Colonic mucosa (tissue), 4 donors: ENCODE measurements around the gene RNF214. TPM values are rescaled to one million over a fixed set of nuclear protein-coding genes. Genes with fewer than 3 reads are reported as not detected.

Experiments
- DNase-seq: peaks from one replicate; pipeline ENCODE4 v3.0.0-alpha.2; 2020
- H3K27ac ChIP-seq: fragments of 200-600 bp; one replicate; pipeline ENCODE4 v1.8.0; 2021
- H3K27me3 ChIP-seq: fragments of 200-600 bp; one replicate; pipeline ENCODE4 v1.8.0; 2021
- H3K36me3 ChIP-seq: fragments of 200-600 bp; one replicate; pipeline ENCODE4 v1.8.0; 2021
- H3K4me1 ChIP-seq: fragments of 200-600 bp; one replicate; pipeline ENCODE4 v1.8.0; 2021; ENCODE audit warnings: mild to moderate bottlenecking
- H3K4me3 ChIP-seq: fragments of 200-600 bp; one replicate; pipeline ENCODE4 v1.8.0; 2021
- H3K9ac ChIP-seq, 2 donors: one replicate each; pipeline ENCODE4 v1.7.0; 2013; ENCODE audit warnings: control low read depth in 2 of 2, low read depth in 2 of 2, low read length in 2 of 2
- H3K9me3 ChIP-seq: fragments of 200-600 bp; one replicate; pipeline ENCODE4 v1.8.0; 2021
- CTCF ChIP-seq: fragments of 200-600 bp; IDR thresholded peaks from one replicate; pipeline ENCODE4 v1.8.0; 2022; ENCODE audit warnings: antibody characterized with exemption, mild to moderate bottlenecking
- intact Hi-C: fragments of 100-400 bp; cut with DNase I; formaldehyde crosslinking; loops from one replicate; pipeline ENCODE4 v1.14.1; 2022
- total RNA-seq, 2 donors: library from RNA; stranded (reverse); fragmentation: NEBNext Ultra II Directional in 1 of 2; extraction: Animal tissue kit (Norgen Biotek cat#: 25700) in 1 of 2; gene quantifications; one replicate each; pipeline ENCODE4 v1.2.1, GENCODE V29; 2021
- donor health status: healthy.
- donor health status: DM: no; HTN: no; CAD: no.
- donor health status: DM: no; HTN: no; CAD: no.

The RNF214 gene
- total RNA-seq, 2 donors from 2014 or later: 20.0 to 20.3 TPM

- Histone ChIP-seq H3K36me3 (no peaks in the 10 kb centered on the region), H3K9ac (no peak within 1 kb of the TSS), H3K27me3 (no peaks in the 10 kb centered on the region), H3K27ac (no peak within 1 kb of the TSS), H3K9me3 (no peaks in the 10 kb centered on the region), H3K4me3 (no peak within 1 kb of the TSS), H3K4me1 (no peaks in the 10 kb centered on the region)
- intact Hi-C loops: no loop called here
- no peak for TF ChIP-seq CTCF
- DNase-seq: no peak
Measured at GRCh38 chr11:117290809-117291396, 58.4 kb downstream of the RNF214 start, which contains the start of gene BACE1-AS. Gene BACE1-AS (plus strand): TSS chr11:117291346.

DNA sequence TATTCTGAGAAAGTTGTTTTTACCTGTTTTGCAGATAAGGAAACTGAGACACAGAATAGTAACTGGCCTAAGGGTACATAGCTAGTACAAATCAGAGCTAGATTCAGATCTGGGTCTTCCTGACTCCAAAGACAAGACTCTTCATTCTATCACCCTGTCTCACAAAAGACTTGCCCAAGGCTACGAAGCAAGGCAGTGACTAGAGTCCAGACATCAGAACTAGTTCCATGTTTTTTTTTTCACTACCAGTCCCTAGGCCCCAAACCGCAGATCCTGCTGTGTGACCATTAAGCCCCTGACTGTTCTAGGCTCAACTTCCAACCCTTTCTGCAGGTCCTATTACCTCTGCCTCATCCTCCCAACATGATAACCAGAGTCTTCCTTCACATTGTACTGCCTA, 60.1 kb downstream of the RNF214 start:
- Histone ChIP-seq H3K36me3 (no peaks in the 10 kb centered on the region), H3K4me3 (no peak overlapping the region)
- DNase-seq: no peak

DNA sequence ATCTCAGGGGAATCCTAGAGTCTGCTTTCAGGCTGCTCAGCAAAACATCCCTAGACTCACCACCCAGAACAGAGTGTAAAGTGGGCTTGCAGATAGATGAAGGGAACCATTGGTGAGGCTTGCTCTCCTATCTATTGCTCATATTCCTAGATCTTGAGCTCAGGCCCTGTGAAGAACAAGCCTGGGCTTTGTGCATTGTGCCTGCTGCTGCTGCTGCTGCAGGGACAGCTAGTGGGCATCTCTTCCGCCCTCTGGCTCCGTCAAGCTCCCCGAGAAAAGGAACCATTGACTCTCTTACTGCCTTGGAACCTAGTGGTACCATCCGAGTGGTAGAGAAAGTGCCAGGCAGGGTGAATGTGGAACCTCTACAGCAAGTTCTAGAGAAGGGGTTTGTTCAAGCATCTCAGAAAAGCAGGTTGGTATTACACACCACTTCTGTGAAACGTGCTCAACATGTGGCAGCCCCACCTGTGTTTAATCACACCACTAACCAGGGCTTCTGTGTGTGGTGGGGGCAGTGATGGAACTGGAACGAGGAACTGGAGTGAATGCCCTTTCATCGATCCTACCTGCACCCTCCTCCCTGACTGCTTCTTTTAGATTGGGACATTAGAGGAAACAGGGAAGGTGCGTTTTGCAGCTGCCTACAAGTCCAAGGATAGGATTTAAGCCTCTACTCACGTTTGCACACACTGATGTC, 63.1 kb downstream of the RNF214 start:
- H3K27ac ChIP-seq: no peak overlapping the region
- DNase-seq: no peak

More for the DNA sequence above, 60.1 kb downstream of the RNF214 start:
- no peak for TF ChIP-seq CTCF
- intact Hi-C loops: no loop called here
- no peak overlapping the region for H3K9ac ChIP-seq
- H3K27me3 ChIP-seq: no peaks in the 10 kb centered on the region
- no peaks in the 10 kb centered on the region for H3K4me1 ChIP-seq
- H3K9me3 ChIP-seq: no peaks in the 10 kb centered on the region
- H3K27ac ChIP-seq: no peak overlapping the region

DNA sequence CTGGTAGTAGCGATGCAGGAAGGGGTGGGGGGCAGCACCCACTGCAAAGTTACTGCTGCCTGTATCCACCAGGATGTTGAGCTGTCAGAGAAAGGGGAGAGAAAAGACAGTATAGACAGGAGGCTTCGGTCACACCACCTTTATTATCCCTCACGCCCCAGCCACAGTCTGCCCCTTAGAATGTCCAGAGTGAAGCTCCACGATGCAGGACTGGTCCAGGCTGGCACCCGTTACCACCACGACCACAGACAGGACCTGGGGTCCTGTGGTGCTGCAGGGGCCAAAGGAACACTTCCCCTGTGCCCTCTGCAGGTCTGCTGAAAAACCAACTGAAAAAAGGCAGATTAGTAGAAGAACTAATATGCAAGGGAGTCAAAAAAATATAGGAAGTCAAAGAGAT, 64.4 kb downstream of the RNF214 start:
- Histone ChIP-seq H3K27ac (no peak overlapping the region), H3K9ac (no peak overlapping the region), H3K27me3 (no peaks in the 10 kb centered on the region), H3K4me3 (no peak overlapping the region), H3K36me3 (no peaks in the 10 kb centered on the region), H3K9me3 (no peaks in the 10 kb centered on the region), H3K4me1 (no peaks in the 10 kb centered on the region)
- no peak for DNase-seq
- TF ChIP-seq CTCF: no peak
- intact Hi-C loops: no loop called here

More for the DNA sequence above, 63.1 kb downstream of the RNF214 start:
- Histone ChIP-seq H3K36me3 (no peaks in the 10 kb centered on the region), H3K27me3 (no peaks in the 10 kb centered on the region), H3K9ac (no peak overlapping the region), H3K9me3 (no peaks in the 10 kb centered on the region), H3K4me1 (no peaks in the 10 kb centered on the region), H3K4me3 (no peak overlapping the region)
- intact Hi-C loops: no loop called here
- TF ChIP-seq CTCF: no peak

DNA sequence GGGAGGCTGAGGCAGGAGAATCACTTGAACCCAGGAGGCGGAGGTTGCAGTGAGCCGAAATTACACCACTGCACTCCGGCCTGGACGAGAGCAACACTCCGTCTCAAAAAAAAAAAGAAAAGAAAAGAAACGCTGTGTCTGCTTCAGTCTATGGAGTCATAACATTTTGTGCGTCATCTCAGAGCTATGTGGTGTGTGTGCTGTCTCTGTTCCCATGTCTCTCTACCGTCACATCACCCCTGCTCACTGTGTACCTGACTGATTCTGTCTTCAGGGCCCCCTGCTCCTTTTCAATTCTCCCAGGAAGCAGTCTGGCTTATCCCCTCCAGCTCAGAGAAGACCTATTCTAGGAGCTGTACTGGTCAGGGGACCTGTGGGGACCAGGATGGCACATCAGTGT, 65.7 kb downstream of the RNF214 start:
- Histone ChIP-seq H3K4me3 (no peak overlapping the region), H3K4me1 (no peaks in the 10 kb centered on the region)

More for the DNA sequence above, 65.7 kb downstream of the RNF214 start:
- no peak for DNase-seq
- intact Hi-C loops: no loop called here
- Histone ChIP-seq H3K27me3 (no peaks in the 10 kb centered on the region), H3K36me3 (no peaks in the 10 kb centered on the region), H3K27ac (no peak overlapping the region), H3K9ac (no peak overlapping the region), H3K9me3 (no peaks in the 10 kb centered on the region)
- TF ChIP-seq CTCF: no peak
